Neuronal stem cell (in vitro differentiated cells): ENCODE measurements around the gene DDX23.

Experiments used
- DNase-seq: peaks from one replicate; pipeline ENCODE4 v3.0.0-alpha.2; 2013; ENCODE audit warnings: low spot score
- H2AFZ ChIP-seq: one replicate; pipeline ENCODE4 v1.6.1; 2013; ENCODE audit warnings: mild to moderate bottlenecking, low read length, inconsistent platforms
- H2AK5ac ChIP-seq: 2 replicates; pipeline ENCODE4 v1.6.1; 2013; ENCODE audit warnings: low read depth, mild to moderate bottlenecking, inconsistent platforms, low read length, moderate library complexity, mixed read lengths
- H2BK120ac ChIP-seq: 2 replicates; pipeline ENCODE4 v1.6.1; 2013; ENCODE audit warnings: low read depth, mild to moderate bottlenecking, inconsistent platforms, low read length, moderate library complexity, mixed read lengths
- H2BK12ac ChIP-seq: one replicate; pipeline ENCODE4 v1.6.1; 2013; ENCODE audit warnings: low read length, inconsistent platforms
- H2BK15ac ChIP-seq: 2 replicates; pipeline ENCODE4 v1.6.1; 2013; ENCODE audit warnings: mild to moderate bottlenecking, low read length, inconsistent platforms, mixed read lengths
- H2BK5ac ChIP-seq: one replicate; pipeline ENCODE4 v1.6.1; 2013; ENCODE audit warnings: inconsistent platforms, mild to moderate bottlenecking, low read length, moderate library complexity
- H3K14ac ChIP-seq: one replicate; pipeline ENCODE4 v1.6.1; 2013; ENCODE audit warnings: low read length, inconsistent platforms
- H3K18ac ChIP-seq: 2 replicates; pipeline ENCODE4 v1.6.1; 2013; ENCODE audit warnings: low read length, inconsistent platforms
- H3K23ac ChIP-seq: 2 replicates; pipeline ENCODE4 v1.6.1; 2013; ENCODE audit warnings: low read depth, mild to moderate bottlenecking, mixed read lengths, low read length, inconsistent platforms; ENCODE audit not compliant: poor library complexity
- H3K27ac ChIP-seq: replicated peaks from 3 replicates; pipeline ENCODE4 v1.5.1; 2013; ENCODE audit warnings: low read length, inconsistent platforms
- H3K27me3 ChIP-seq, 3 experiments: 2 replicates each; pipeline ENCODE4 v1.6.1; 2013; ENCODE audit warnings: low read length in 3 of 3, mild to moderate bottlenecking in 2 of 3, inconsistent platforms in 1 of 3, low read depth in 1 of 3, mixed read lengths in 1 of 3, moderate library complexity in 1 of 3; ENCODE audit not compliant: control insufficient read depth in 3 of 3, insufficient read depth in 3 of 3
- H3K36me3 ChIP-seq, 2 donors: replicated peaks in 1 of 2; 2 replicates each; pipeline ENCODE4 v1.6.1; 2013; ENCODE audit warnings: low read length in 2 of 2; ENCODE audit not compliant: control insufficient read depth in 2 of 2, insufficient read depth in 2 of 2
- H3K4ac ChIP-seq: 2 replicates; pipeline ENCODE4 v1.6.1; 2013; ENCODE audit warnings: inconsistent platforms, mild to moderate bottlenecking, low read length, moderate library complexity
- H3K4me1 ChIP-seq, 2 donors: 1 replicate in 1 of 2; 2 replicates in 1 of 2; pipeline ENCODE4 v1.6.1; 2013; ENCODE audit warnings: low read length in 2 of 2, low read depth in 1 of 2; ENCODE audit not compliant: control insufficient read depth in 2 of 2, insufficient read depth in 1 of 2
- H3K4me2 ChIP-seq: one replicate; pipeline ENCODE4 v1.6.1; 2013; ENCODE audit warnings: mild to moderate bottlenecking, low read length, inconsistent platforms; ENCODE audit not compliant: insufficient read depth, poor library complexity, severe bottlenecking
- H3K4me3 ChIP-seq, 2 donors: 2 replicates each; pipeline ENCODE4 v1.5.1; 2013; ENCODE audit warnings: low read length in 2 of 2, mild to moderate bottlenecking in 2 of 2, inconsistent platforms in 1 of 2, moderate library complexity in 1 of 2
- H3K79me1 ChIP-seq: one replicate; pipeline ENCODE4 v1.6.1; 2013; ENCODE audit warnings: low read depth, mild to moderate bottlenecking, inconsistent platforms, low read length, moderate library complexity
- H3K9ac ChIP-seq: one replicate; pipeline ENCODE4 v1.6.1; 2013; ENCODE audit warnings: mild to moderate bottlenecking, low read depth, low read length, inconsistent platforms; ENCODE audit not compliant: poor library complexity
- H3K9me3 ChIP-seq, 2 donors: replicated peaks in 1 of 2; 2 replicates each; pipeline versions ENCODE3 to v1.6.1; 2013; ENCODE audit warnings: low read length in 2 of 2, mild to moderate bottlenecking in 2 of 2, inconsistent platforms in 1 of 2, low read depth in 1 of 2, mixed read lengths in 1 of 2, moderate library complexity in 1 of 2; ENCODE audit not compliant: control insufficient read depth in 2 of 2, insufficient read depth in 1 of 2
- H4K8ac ChIP-seq: one replicate; pipeline ENCODE4 v1.6.1; 2013; ENCODE audit warnings: low read depth, mild to moderate bottlenecking, inconsistent platforms, low read length, moderate library complexity
- H4K91ac ChIP-seq: one replicate; pipeline ENCODE4 v1.6.1; 2013; ENCODE audit warnings: low read length, low read depth, mild to moderate bottlenecking, inconsistent platforms; ENCODE audit not compliant: poor library complexity
- WGBS, 2 donors: extraction: QIAGEN DNeasy Blood & Tissue Kit; methylation state at CpG; one replicate each; pipeline ENCODE4 v1.1.7; 2013; ENCODE audit warnings: missing lambda C conversion rate in 2 of 2, mixed read lengths in 1 of 2; ENCODE audit not compliant: insufficient read length in 2 of 2, insufficient replicate concordance in 1 of 2; ENCODE audit errors: extremely low coverage in 2 of 2; 5-methylcytosine and 5-hydroxymethylcytosine counted together

The DDX23 gene

DNA sequence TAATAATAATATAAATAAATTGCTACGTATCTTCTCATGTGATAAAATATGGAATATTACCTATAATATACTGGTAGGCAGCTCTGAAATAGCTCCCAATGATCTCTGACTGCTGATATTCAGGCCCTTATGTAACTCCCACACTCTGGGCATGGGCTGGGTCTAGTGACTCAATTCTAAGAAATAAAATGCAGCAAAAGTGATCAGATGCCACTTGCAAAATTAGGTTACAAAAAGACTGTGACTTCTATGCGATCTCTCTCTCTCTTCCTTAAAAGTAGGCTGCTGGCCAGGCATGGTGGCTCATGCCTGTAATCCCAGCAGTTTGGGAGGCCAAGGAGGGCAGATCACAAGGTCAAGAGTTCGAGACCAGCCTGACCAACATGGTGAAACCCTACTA is 44.0 kb downstream of the DDX23 start:
- no peak overlapping the region for H2BK120ac ChIP-seq

DNA sequence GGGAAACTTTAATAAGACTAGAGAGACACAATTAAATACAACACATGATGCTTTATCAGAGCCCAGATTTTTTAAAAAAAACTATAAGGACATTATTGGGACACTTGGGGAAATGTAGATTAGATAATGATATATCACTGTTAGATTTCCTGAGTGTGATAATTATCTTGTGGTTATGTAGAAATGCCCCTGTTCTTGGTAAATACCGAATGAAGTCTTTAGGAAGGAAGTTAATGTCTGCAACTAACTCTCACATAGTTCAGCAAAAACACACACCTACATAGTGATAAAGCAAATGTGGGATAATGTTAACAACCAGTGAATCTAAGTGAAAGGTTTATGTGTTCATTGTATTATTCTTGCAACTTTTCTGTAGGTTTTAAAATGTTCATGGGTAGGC is 48.3 kb downstream of the DDX23 start:
- H4K91ac ChIP-seq, result no peak overlapping the region
- WGBS, 2 donors, result no CpG with 5 or more reads among the region's 1 CpG

More for the DNA sequence above, 44.0 kb downstream of the DDX23 start:
- no peaks in the 10 kb centered on the region for H3K79me1 ChIP-seq
- no peaks in the 10 kb centered on the region for H3K27me3 ChIP-seq
- no peak overlapping the region for H3K18ac ChIP-seq
- H2AFZ ChIP-seq, result no peak overlapping the region
- H3K4ac ChIP-seq, result no peak overlapping the region
- H3K4me3 ChIP-seq, result no peak overlapping the region
- no peak overlapping the region for H4K91ac ChIP-seq
- no peak for DNase-seq
- no peaks in the 10 kb centered on the region for H3K9me3 ChIP-seq
- H3K9ac ChIP-seq, result no peak overlapping the region
- H2BK12ac ChIP-seq, result no peak overlapping the region
- H4K8ac ChIP-seq, result no peak overlapping the region
- no peak overlapping the region for H3K4me2 ChIP-seq
- H3K36me3 ChIP-seq, result no peaks in the 10 kb centered on the region
- H2BK15ac ChIP-seq, result no peak overlapping the region
- H3K27ac ChIP-seq, result no peak overlapping the region
- no peak overlapping the region for H3K23ac ChIP-seq
- H2AK5ac ChIP-seq, result no peak overlapping the region
- no CpG with 5 or more reads among the region's 3 CpGs for WGBS, 2 donors
- H3K14ac ChIP-seq, result no peak overlapping the region
- H3K4me1 ChIP-seq, result peaks cover 5 to 10% of the 10 kb centered on the region in 2 donors
- no peak overlapping the region for H2BK5ac ChIP-seq

DNA sequence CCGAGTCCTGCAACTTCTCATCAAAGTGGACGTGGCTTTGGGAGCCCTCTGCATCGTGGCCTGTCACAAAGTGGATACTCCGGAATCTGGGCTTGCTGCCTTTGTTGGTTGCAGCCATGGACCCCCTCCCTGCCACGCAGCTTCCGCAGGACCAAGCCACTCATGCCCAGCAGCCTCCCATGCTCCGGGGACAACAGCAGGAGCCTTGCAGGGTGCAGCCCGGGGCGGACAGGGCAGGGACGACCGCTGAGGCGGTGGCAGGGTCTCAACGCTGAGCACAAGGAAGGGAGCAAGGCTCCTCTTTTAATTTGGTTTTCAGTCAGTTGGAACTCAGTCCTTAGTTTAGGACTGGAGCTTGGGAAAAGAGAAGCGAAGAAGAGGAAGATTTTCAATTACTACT is 51.0 kb downstream of the DDX23 start:
- H3K14ac ChIP-seq, result peak overlapping the region; percentile 47
- H3K27me3 ChIP-seq, result peaks cover 0 to 7% (median 0%) of the 10 kb centered on the region in 3 experiments
- peak overlapping the region; percentile 80 for H3K23ac ChIP-seq
- no peak overlapping the region for H4K91ac ChIP-seq
- no peaks in the 10 kb centered on the region for H3K9me3 ChIP-seq
- H3K4me3 ChIP-seq, result no peak overlapping the region
- no peak for DNase-seq
- no peaks in the 10 kb centered on the region for H3K36me3 ChIP-seq
- no peaks in the 10 kb centered on the region for H3K4me1 ChIP-seq
- peak overlapping the region; percentile 39 for H2BK5ac ChIP-seq
- H3K27ac ChIP-seq, result no peak overlapping the region
- H2BK120ac ChIP-seq, result no peak overlapping the region
- H3K9ac ChIP-seq, result no peak overlapping the region
- no peak overlapping the region for H2BK12ac ChIP-seq
- H3K79me1 ChIP-seq, result no peaks in the 10 kb centered on the region
- H3K4ac ChIP-seq, result no peak overlapping the region
- WGBS, 2 donors, result no CpG with 5 or more reads among the region's 14 CpGs
- H4K8ac ChIP-seq, result no peak overlapping the region
- H2BK15ac ChIP-seq, result no peak overlapping the region
- H3K18ac ChIP-seq, result peak overlapping the region; percentile 19
- H3K4me2 ChIP-seq, result no peak overlapping the region
- peak overlapping the region; percentile 79 for H2AK5ac ChIP-seq
- peak overlapping the region; percentile 24 for H2AFZ ChIP-seq

More for the DNA sequence above, 48.3 kb downstream of the DDX23 start:
- H3K27me3 ChIP-seq, result peaks cover 0 to 7% (median 0%) of the 10 kb centered on the region in 3 experiments
- H4K8ac ChIP-seq, result no peak overlapping the region
- H3K27ac ChIP-seq, result no peak overlapping the region
- no peak overlapping the region for H3K9ac ChIP-seq
- no peak overlapping the region for H3K4me2 ChIP-seq
- H3K9me3 ChIP-seq, result no peaks in the 10 kb centered on the region
- H2BK15ac ChIP-seq, result no peak overlapping the region
- no peak overlapping the region for H3K4ac ChIP-seq
- no peak overlapping the region for H2BK120ac ChIP-seq
- H2BK5ac ChIP-seq, result no peak overlapping the region
- H2AK5ac ChIP-seq, result no peak overlapping the region
- H3K14ac ChIP-seq, result no peak overlapping the region
- H2AFZ ChIP-seq, result no peak overlapping the region
- no peaks in the 10 kb centered on the region for H3K79me1 ChIP-seq
- H3K4me3 ChIP-seq, result no peak overlapping the region
- no peaks in the 10 kb centered on the region for H3K4me1 ChIP-seq
- no peak overlapping the region for H3K23ac ChIP-seq
- H3K36me3 ChIP-seq, result no peaks in the 10 kb centered on the region
- DNase-seq, result no peak
- H2BK12ac ChIP-seq, result no peak overlapping the region
- no peak overlapping the region for H3K18ac ChIP-seq

DNA sequence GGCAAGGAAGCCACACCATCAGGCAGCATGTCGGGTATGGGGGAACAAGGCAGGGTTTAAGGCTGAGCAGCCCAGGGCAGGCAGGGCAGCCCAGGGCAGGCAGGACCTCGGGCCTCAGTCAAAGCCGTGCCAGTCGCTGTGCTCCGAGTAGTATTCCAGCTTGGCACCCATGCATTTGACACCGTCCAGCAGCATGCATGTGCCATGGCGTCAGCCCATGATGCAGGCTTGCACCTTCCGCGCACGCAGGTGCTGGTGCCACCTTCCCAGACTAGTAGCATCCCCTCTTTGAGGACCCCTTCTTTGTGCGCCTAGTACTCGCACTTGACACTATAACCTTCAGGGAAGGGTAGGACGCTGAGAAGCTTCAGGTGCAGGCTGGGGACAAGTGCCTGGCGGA is 51.5 kb downstream of the DDX23 start:
- H2AK5ac ChIP-seq, result peak overlapping the region; percentile 88
- H3K4me1 ChIP-seq, result no peaks in the 10 kb centered on the region
- peak overlapping the region; percentile 77 for H2BK15ac ChIP-seq
- H3K36me3 ChIP-seq, result no peaks in the 10 kb centered on the region
- H2BK12ac ChIP-seq, result peak overlapping the region; percentile 89
- H3K4me3 ChIP-seq, result no peak overlapping the region
- WGBS, 2 donors, result no CpG with 5 or more reads among the region's 14 CpGs
- H3K27me3 ChIP-seq, result peaks cover 0 to 7% (median 0%) of the 10 kb centered on the region in 3 experiments
- H4K91ac ChIP-seq, result no peak overlapping the region
- H2AFZ ChIP-seq, result no peak overlapping the region
- peak overlapping the region; percentile 35 for H3K18ac ChIP-seq
- no peak for DNase-seq
- no peaks in the 10 kb centered on the region for H3K79me1 ChIP-seq
- peak overlapping the region; percentile 80 for H3K23ac ChIP-seq
- H2BK120ac ChIP-seq, result no peak overlapping the region
- H3K27ac ChIP-seq, result no peak overlapping the region
- H3K9ac ChIP-seq, result peak overlapping the region; percentile 63
- H3K9me3 ChIP-seq, result no peaks in the 10 kb centered on the region
- H2BK5ac ChIP-seq, result peak overlapping the region; percentile 39
- no peak overlapping the region for H3K4me2 ChIP-seq
- no peak overlapping the region for H3K4ac ChIP-seq
- H4K8ac ChIP-seq, result no peak overlapping the region
- H3K14ac ChIP-seq, result no peak overlapping the region
